ENCODE results near the gene HIBCH.

DNA sequence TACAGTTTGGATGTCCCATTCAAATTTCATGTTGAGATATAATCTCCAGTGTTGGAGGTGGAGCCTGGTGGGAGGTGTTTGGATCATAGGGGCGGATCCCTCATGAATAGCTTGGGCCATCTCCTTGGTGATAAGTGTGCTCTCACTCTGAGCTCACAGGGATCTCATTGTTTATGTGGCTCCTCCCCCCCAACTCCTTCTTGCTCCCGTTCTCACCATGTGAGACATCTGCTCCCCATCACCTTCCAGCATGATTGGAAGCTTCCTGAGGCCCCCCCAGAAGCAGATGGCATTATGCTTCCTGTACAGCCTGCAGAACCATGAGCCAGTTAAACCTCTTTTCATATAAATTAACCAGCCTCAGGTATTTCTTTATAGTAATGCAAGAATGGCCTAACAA is 20.7 kb upstream of the HIBCH start:
- no peak for TF ChIP-seq POLR2AphosphoS5 (IDR thresholded peaks at IDR 0.05; ENCODE audit: low read depth, low read length)
- TF ChIP-seq POLR2A (IDR thresholded peaks at IDR 0.05; ENCODE audit: low read depth, low read length): no peak
- no peak for TF ChIP-seq TAF1 (IDR thresholded peaks at IDR 0.05; ENCODE audit: low read depth, low read length)
- no peak for TF ChIP-seq SPI1 (IDR thresholded peaks at IDR 0.05; ENCODE audit: low read depth, low read length)
- no peak for TF ChIP-seq POU2F2 (IDR thresholded peaks at IDR 0.05; ENCODE audit: low read depth, low read length)
- TF ChIP-seq PAX5 (IDR thresholded peaks at IDR 0.05; ENCODE audit: insufficient read depth, low read length, severe bottlenecking): no peak

Measured in GM12891 (cell line).